Measurements from ENCODE around the gene MAPK4.

Gene MAPK4

DNA sequence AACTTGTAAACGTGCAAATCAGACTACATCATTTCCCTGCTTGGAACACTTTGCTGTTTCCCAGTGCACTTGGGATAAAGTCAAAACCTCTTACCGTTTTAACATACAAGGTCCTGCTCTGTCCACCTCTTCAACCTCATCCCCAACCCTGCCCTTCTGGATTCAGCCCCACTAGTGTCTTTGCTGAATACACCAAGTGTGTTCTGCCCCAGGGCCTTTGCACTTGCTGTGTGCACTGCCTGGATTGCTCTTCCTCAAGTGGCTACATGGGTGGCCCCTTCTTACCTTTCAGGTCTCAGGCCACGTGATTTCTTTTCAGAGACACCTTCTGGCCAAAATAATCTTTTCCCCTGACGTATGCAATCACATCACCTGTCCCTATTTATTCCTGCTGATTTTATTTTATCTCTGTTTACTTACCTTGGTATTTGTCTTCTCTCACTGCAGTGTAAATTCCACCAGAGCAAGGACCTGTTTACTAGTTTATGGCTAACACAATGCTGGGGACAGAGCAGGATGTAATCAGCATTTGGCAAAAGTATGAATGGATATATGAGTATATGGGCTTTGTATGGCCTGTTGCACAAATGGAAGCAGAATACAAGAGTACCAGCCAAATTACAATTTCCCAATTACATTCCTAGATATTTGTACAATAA is 63.9 kb downstream of the MAPK4 start:
- DNase-seq (ENCODE audit: low spot score) = no peak

DNA sequence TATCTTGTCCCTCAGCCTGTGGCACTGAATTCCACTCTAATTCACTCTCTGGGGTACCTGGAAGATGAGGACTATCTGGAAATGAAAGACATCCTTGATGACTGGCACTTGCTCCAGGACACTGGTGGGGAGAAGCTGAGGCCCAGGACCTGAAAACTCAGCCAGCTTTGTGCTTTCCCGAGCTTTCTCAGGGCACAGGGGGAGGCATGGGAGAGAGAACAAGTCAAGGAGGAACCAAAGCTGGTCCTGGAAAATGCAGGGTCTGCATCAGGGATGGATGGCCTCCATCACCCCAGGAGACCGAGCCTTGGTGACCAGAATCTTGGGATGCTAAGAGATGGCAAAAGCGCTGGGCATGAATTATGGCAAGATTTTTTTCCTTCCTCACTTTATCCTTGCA is 65.1 kb downstream of the MAPK4 start:
- no peak for DNase-seq (ENCODE audit: low spot score)

DNA sequence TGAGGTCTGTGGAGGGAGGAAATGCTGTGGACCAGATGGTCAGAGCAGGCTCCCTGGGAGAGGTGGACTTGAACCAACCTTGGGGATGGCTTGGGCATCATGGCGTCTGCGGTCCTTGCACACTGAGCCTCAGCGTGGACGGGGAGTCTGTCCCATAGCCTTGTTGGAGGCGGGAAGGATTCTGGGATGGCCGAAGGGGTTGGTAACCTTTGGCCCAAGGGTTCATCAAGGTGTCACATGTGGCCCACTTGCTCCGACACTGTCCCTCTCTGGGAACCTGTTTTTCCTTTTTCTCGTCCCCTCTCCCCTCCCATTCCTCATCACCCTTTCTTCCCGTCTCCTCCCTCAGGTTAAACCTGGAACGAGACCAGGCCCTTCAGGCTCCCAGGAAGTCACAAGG is 66.4 kb downstream of the MAPK4 start:
- no peak for DNase-seq (ENCODE audit: low spot score)

DNA sequence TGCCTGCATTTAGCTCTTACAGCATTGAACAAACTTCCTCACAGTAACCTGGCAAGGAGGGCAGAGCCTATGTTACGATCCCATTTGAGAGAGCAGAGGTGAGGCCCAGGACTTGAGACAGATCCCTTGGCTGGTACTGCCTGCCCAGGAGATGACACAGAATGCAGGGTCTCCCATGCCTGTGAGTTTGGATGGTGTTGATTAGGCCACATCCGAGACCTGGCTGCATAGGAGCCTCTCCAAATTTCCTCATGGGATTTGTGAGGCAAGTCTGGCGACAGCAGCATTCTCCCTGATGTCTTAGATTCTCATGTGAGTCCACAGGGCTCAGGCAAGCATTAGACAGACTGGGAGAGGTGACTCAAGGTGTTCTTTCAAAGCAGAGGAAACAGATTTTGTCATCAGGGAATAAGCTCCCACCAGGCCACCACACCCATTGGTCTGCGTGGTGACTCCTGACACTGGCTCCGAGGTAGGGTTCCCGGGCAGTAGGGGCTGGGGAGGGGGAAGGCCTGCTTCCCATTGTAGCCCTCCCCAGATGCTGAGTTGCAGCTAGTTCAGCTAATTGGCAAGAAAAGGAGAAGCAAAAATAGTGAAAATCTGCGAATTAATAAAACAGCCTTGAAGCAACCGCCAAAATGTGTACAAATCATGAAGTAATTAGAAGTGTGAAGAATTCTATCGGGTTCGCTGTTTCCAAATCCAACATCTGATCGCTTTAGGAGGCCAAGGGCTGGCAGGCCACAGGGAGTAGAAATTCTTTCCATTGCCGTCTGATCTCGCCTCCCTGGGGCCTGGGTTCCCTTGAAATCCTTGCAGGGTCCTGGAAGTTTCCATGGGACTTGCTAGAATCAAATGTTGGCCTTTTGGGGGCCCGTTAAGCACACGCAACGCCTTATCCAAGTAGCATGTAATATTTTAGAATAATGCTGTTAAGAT is 68.0 kb downstream of the MAPK4 start:
- DNase-seq (ENCODE audit: low spot score) = no peak

DNA sequence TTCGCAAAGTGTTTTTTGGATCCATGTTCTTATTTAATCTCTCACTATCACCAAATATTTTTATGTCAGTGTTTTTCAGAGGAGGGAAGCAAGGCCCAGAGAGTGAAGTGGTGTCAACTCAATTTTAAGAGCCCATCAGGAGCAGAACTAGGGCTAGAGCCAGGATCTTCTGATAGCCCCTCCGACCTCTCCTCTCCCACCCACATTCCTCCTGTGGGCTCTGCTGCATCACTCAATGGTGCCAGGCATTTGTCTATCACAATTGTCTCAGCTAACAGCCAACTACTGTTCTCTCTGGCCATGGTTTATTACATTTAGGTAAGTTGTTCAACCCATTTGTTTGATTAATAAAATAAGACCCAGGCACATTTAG is 68.6 kb downstream of the MAPK4 start:
- DNase-seq (ENCODE audit: low spot score) = no peak

DNA sequence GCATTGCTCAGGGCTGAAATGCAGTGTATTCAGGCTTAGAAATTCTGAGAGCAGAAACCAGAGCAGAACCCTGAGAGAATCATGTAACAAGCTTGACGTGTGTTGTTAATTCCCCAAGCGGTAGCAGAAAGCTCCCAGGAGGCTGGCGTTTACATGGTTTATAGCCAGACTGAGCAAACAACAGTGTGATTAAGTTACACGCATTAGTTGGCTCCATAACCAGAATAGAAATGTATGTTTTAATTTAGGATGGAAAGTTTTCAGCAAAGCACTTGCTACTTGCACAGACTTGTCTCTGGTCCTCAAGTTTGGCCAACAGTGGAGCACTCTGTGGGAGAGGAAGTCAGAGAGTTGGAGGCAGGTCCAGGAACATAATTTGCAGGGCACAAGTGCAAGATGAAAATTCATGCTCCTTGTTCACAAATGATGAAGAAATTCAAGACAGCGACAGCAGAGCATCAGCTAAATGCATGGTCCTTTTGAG is 69.3 kb downstream of the MAPK4 start:
- peak; percentile 20 for DNase-seq (ENCODE audit: low spot score)

DNA sequence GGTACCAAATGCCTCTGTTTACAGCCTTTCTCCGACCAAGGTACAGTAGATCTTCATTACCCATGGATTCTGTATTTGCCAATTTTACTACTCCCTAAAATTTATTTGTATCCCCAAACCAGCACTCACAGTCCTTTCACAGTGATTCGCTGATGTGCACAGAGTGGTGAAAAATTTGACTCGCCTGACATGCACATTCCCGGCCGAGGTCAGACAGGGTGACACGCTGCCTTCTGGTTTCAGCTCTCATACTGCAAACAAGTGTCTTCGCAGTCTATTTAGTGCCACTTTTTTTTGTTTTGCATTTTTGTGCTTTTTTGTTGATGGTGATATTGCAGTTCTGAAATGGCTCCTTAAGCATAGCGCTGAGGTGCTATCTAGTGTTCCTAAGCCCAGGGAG is 71.0 kb downstream of the MAPK4 start:
- no peak for DNase-seq (ENCODE audit: low spot score)

DNA sequence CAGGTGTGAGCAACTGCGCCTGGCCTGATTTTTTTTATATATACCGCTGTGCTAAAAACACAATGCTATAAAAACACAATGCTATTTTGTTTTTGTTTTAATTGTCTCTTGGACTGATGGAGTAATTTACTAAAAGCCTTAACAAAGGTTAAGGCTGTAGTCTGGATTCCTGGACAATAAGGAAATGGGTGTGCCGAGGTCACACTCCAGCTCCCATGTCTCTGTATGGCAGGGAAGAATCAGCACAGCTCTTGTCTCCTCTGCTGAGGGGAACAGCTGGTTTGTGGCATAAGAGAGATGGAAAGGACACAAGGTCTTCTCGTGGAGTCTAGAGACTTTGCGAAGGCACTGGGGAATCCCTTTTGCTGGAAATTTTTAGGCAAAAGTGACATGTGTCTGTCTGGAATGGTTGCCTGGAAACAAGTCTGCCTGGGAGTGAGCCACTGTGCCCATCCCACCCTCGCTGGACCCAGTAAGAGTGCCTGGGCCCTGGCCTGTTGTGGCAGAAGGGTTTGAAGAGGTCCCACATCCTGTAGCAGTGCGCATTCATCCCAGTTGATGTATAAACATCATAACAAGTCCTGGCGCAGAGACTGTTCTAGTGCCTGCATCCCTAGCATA is 73.1 kb downstream of the MAPK4 start:
- DNase-seq (ENCODE audit: low spot score) = no peak

DNA sequence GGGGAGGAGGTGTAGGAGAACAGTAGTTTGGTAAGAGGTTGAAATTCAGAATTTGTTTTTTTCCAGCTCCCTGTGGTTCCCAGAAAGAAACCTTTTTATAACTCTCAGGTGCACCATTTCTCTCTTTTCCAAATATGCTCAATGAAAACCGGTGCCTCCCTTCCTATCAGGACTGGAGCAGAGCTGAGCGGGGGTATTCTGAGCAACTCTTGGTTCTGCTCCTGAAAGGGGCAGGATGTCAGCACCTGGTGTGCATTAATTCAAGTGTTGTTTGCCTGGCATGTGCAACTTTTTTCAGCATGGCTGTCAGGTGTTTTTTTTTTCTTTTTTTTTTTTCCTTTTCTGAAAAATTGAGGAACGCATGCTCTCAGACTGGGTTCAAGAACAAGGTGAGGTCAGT is 74.1 kb downstream of the MAPK4 start:
- DNase-seq (ENCODE audit: low spot score) = no peak

DNA sequence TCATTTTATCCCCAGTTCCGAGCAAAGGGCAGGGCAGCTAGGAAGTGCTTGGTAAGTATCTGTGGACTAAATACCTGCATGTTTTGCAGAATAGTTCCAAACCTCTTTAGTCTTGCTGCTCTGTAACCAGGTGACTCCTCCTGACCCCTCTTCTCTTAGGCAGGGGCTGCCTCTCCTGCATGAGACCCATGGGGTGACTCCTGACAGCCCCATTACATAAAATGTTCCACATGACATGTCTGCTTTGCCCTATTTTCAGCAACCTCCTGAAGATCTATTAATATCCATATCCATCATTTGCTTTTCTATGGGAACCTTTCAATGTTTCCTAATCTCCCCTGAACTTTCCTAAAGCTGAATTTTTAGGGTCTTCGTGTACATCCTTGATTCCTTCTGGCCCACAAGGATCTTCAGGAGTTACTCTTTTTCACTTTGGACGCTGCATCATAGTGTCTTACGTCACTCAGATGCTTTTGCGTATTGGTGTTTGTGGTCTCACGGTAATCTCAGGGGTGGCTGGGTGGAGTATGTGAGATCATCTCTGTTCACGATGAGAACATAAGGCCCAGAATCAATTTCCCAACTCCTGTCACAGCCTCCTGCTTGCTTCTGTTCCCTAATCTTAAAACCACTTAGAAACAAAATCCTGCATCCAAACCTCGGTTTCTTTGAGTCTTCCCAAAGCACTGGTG is 76.6 kb downstream of the MAPK4 start:
- DNase-seq (ENCODE audit: low spot score) = no peak

DNA sequence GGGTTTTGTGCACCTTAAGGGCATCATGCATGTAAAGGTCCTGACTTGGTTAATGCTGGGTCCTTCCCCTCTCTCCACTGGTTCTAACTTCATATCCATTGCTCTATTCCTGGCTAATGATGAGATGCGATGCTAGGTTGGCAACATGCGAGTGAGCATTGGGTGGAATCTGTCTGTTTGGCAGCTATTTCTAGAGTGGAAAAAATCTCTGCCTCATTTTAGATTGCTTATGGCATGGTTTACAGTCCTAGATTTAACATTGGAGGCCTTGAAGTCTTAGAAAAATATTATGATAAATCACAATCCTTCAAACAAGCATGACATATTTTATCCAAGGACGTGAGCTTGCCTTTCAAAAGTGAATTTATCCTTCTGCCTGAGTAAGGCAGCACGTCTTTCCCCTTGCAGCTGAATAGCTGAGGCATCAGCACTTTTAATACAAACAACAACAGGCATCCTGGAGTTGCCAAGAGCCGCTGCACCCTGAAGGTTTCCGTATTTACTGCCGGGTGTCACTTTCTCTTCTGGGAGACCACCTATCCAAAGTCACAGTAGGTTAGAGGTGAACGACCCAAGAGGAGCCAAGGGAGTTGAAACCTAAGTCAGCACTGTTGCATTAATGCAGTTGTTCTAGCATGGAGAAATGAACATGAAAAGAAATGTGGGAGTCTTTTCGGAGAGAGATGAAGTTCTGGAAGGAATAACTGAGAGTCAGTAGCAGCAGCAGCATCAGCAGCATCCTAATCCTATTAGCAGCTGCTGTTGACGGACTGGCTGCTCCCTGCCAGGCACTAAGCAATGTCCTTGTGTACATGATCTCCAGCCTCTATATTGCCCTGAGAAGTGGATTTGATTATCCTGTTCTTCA is 78.4 kb downstream of the MAPK4 start:
- no peak for DNase-seq (ENCODE audit: low spot score)

DNA sequence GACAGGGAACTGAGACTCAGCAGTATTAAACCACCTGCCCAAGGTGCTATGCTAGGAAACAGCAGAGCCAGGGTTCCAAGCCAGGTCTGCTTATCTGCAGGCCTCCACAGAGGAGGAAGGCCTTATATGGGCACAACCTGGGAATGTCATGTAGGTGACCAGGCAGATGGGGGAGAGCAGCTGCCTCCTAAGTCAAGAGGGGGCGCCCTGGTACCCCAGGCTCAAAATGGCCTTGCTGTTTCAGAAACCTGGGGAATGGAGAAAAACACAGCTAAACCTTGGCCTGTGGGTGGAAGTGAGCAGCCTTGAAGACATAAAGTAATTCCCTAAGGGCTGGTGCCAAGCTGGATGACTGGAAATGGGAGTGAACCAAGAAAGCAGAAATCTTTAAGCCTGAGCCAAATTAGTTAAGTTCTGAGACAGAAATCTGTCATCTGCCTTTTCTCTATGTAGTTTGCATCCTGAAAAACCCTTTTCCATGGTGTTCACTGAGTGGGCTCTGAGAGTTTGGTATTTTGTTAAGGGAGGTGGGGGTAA is 79.1 kb downstream of the MAPK4 start:
- DNase-seq (ENCODE audit: low spot score) = peak; percentile 60

DNA sequence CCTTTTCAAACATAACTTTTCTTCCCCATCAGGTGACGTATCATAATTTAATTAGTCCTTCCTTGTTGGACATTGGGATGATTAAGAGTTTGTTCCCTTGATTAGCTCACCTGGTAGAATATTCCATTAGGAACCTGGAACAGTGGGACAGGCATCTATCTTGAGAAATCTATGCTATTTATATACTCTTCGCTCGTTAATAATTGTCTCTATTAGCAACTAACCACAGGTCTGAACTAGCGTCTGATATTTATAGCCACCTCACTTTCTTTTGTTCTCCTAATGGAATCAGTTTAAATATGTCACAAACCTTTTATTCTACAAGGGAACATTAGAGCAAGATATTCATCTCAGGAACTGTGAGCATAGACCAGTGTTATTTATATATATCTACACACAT is 79.8 kb downstream of the MAPK4 start:
- no peak for DNase-seq (ENCODE audit: low spot score)

DNA sequence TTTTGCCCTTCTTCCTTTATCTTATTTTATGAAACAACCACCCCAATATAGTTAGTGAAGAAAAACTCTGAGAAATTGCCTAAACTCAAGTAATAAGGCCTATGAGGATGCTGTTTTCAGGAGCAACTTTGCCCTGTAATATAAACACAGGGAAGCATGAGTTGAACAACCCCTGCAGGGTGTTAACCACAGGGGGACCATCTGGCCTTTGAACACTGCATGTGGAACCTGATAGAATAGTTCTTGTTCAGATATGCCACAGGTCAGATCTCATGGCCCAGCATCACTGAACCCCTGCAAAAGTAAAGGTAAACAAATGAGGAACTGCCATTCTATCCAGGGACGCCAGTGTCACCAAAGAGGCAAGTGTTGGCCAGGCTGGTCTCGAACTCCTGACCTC is 82.6 kb downstream of the MAPK4 start:
- no peak for DNase-seq (ENCODE audit: low spot score)

DNA sequence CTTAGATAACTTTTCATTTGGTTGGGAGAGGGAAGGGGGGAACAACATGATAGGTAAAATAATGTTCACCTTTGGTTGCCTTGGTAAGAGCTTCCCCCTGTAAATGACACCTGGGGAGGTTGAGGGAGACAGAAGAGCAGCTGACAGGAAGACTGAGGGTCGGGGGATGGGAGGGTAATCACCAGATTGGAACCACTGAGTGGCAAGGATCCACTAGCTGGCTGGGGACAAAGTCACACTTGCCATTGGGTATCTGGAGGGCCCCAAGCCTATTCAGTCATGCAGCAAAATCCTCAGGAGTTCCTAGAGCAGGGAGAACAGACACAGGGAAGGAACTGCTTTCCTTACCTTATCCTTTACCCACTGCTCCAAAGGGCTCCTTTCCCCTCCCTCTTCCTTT is 84.3 kb downstream of the MAPK4 start:
- no peak for DNase-seq (ENCODE audit: low spot score)

DNA sequence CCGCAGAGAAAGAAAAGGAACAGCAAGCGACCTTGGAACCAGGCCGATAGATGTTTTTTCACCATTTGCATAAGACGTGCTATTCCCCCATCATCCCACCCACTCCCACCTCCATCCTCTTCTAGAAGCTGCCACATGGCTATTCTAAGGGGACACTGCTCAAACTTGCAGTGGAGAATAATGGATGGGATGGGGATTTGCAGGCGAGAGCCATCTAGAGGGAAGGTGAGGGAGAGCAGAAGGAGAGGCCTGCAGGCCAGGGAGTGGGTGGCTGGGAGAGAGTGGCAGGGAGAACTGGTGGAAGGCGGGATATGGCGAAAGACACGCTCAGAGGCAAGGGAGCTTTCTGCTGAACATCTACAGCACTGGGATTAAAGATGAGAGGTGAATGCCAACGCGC is 84.9 kb downstream of the MAPK4 start:
- peak; percentile 43 for DNase-seq (ENCODE audit: low spot score)

DNA sequence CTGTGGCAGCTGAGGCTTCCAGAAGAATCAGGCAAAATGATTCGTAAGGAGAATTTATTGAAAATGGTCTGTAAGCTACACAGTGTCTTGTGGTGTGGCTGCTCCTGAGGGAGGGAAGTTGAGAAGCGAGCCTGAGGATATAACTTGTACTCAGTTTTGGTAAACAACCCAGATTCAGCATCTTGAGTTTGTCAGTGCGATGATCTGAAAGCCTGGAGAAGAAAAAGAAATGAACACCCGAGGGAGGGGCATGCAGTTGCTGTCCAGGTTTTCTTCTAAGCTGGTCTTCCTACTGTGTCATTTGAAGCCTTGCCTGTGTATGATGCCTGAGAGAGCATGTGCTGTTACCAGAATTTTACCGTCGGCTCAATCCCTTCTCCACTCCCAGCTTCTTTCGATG is 87.3 kb downstream of the MAPK4 start:
- no peak for DNase-seq (ENCODE audit: low spot score)

DNA sequence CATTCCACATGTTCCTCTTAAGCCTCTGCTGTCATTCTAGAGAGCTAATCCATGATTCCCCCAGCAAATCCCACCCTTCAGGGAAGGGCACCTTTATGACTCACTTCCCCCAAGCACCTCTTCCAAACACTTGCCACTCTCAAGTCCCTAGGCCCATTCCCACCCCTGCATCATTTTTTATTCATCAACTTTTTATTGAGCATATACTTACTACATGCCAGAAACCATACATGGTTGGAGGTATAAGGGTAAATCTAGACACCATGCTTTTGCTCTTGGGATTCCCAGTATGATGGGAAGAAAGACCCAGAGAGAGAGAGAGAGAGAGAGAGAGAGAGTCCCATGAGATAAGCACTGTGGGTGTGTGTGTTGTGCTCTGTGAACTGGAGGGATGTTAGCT is 87.9 kb downstream of the MAPK4 start:
- DNase-seq (ENCODE audit: low spot score) = no peak

DNA sequence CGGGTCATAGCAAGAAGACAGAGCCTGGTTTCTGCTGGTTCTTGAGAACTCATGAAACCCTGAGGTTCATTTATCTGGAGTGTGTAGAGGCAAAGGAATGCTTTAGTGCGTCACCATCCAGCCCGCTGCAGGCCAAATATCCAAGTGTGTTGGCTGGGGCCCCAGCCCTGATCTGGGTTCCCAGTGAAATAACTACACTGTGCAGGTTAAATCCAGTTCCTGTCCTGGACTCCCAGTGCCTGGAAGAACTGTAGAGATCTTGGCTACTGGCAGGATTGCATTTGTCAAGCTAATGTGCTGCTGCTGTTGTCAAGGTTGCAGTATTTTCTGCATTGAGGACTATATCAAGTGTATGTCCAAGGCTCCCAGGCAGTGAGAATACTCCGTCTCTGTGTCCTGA is 89.9 kb downstream of the MAPK4 start:
- no peak for DNase-seq (ENCODE audit: low spot score)

DNA sequence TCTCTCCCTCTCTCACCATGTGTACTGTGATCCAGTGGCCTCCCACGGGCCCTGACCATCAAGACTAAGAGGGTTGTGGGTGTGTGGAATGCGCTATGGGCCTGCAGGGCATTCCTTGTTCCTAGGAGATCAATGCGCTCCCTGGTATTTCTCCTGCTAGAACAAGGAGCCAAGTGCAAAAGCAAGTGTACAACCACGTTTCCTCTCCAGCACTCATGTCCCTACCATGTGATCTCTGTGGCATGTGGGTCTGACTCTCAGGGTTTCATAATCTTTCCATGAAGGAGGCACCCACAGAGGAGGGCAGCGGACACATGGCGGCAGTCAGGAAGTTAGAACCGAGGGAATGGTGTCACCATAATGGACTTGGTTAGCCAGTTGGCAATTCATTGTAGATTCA is 91.4 kb downstream of the MAPK4 start:
- DNase-seq (ENCODE audit: low spot score) = no peak
